Dendritic cell treated with granulocyte-macrophage colony-stimulating factor and Interleukin-4, amounts not matched to agents 40 ng/mL and 50 ng/mL, for 4 days (primary cell): ENCODE measurements around the gene SLX9.
"Not testable (repeated sequence)": the region's sequence is repeated elsewhere in the genome, so short reads cannot be mapped to it uniquely, and the experiment has no call there.

ENCODE experiments used
- H3K27ac Mint-ChIP-seq: one replicate; pipeline ENCODE4 v1.8.0; 2022; ENCODE audit warnings: mild to moderate bottlenecking, mixed read lengths
- H3K27me3 Mint-ChIP-seq: one replicate; pipeline ENCODE4 v1.8.0; 2022; ENCODE audit warnings: mild to moderate bottlenecking, mixed read lengths
- H3K36me3 Mint-ChIP-seq: one replicate; pipeline ENCODE4 v1.8.0; 2022; ENCODE audit warnings: low read depth, mixed read lengths
- H3K4me1 Mint-ChIP-seq: one replicate; pipeline ENCODE4 v1.8.0; 2022; ENCODE audit warnings: low read depth, mixed read lengths
- H3K4me3 Mint-ChIP-seq: one replicate; pipeline ENCODE4 v1.8.0; 2022; ENCODE audit warnings: mild to moderate bottlenecking, moderate library complexity, mixed read lengths
- H3K9me3 Mint-ChIP-seq: one replicate; pipeline ENCODE4 v1.8.0; 2022; ENCODE audit warnings: mixed read lengths
- intact Hi-C: fragments of 100-400 bp; cut with micrococcal nuclease; formaldehyde crosslinking; loops from one replicate; pipeline ENCODE4 v1.15.0; 2022

The SLX9 gene

DNA sequence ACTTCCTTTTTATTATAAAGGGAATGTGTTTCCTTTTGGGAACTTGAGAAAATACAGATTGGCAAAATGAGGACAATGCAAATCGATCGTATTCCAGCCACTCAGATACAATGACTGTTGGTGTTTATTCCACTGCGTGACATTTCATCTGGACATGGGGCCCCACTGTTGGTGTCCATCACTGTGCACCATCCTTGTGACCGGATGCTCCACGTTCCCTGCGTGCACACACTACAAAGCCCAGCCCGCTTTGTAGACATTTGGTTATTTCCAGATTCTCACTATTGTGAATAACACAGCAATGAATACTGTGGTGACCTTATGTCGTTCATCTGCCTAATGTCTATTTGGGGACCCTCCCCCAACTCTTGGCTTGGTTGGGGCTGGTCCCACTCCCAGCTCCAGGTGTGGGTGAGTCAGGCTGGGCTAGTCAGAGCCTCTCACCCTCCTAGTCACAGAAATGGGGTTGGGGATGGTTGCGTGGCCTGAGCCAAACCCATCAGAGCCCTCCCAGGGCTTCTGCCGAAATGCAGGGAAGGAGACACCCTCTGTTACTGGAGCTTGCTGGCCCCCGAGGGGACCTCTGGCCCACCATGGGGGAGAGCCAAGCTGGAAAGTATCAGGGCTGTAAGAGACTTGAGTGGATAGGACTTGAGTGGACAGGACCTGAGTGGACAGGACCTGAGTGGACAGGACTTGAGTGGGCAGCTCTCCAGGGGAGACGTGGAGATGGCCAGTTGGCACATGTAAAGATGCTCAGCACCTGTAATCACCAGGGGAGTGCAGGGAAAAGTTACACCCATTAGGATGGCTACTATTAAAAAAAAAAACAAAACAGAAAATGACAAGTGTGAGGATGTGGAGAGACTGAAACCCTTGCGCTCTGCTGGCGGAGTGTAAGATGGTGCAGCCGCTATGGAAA is 77.5 kb downstream of the SLX9 start:
- peaks cover 67% of the 10 kb centered on the region for H3K27me3 Mint-ChIP-seq
- no peak overlapping the region for H3K4me3 Mint-ChIP-seq
- H3K4me1 Mint-ChIP-seq = no peaks in the 10 kb centered on the region
- intact Hi-C loops = no loop called here
- H3K36me3 Mint-ChIP-seq = no peaks in the 10 kb centered on the region
- no peak overlapping the region for H3K27ac Mint-ChIP-seq
- no peaks in the 10 kb centered on the region for H3K9me3 Mint-ChIP-seq

DNA sequence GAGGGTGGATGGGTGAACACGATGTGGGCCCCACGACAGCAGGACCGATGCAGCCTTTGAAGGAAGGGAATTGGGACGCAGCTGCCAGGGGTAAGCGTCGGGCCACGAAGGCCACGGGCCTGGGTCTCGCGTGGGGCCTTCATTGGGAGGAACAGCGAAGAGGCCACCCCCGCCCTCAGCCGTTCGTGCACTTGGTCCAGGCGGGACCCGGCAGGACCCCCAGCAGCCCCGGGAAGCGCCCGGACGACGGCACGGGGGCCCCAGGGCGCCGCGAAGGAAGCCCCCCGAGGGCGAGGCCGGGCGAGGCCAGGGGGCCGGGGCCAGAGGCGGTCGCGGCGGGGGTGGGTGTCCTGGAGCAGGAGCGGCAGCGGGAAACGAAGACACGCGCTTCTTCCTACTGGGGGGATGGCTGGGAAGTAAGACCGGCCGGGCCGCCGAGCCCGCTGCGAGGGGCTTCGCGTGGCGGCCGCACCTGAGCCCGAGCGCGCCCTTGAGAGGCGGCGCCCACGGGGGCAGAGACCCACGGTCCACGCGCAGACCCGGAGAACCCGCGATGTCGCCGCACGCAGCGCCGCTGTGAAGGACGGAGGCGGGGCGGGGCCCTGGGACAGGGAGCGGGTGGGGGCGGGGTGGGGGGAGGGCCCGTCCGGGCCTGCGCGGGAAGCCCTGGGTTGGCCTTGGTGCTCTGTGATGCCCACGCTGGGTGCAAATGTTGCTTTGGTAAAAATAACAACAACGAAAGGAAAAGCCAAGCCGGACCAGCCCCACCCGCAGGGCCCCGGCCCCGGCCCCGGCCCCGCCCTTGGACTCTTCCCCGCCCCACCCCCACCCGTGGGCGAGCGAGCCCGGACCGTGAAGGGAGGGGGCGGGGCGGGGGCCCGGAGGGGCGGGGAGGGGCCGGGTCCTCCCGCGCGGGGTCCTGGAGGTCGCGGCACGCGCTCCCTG is 78.6 kb downstream of the SLX9 start:
- H3K27me3 Mint-ChIP-seq = peaks cover 66% of the 10 kb centered on the region
- peak overlapping the region; percentile 54 for H3K4me3 Mint-ChIP-seq
- intact Hi-C loops = no loop called here
- H3K4me1 Mint-ChIP-seq = no peaks in the 10 kb centered on the region
- H3K36me3 Mint-ChIP-seq = no peaks in the 10 kb centered on the region
- H3K27ac Mint-ChIP-seq = no peak overlapping the region
- peaks cover 2% of the 10 kb centered on the region for H3K9me3 Mint-ChIP-seq

DNA sequence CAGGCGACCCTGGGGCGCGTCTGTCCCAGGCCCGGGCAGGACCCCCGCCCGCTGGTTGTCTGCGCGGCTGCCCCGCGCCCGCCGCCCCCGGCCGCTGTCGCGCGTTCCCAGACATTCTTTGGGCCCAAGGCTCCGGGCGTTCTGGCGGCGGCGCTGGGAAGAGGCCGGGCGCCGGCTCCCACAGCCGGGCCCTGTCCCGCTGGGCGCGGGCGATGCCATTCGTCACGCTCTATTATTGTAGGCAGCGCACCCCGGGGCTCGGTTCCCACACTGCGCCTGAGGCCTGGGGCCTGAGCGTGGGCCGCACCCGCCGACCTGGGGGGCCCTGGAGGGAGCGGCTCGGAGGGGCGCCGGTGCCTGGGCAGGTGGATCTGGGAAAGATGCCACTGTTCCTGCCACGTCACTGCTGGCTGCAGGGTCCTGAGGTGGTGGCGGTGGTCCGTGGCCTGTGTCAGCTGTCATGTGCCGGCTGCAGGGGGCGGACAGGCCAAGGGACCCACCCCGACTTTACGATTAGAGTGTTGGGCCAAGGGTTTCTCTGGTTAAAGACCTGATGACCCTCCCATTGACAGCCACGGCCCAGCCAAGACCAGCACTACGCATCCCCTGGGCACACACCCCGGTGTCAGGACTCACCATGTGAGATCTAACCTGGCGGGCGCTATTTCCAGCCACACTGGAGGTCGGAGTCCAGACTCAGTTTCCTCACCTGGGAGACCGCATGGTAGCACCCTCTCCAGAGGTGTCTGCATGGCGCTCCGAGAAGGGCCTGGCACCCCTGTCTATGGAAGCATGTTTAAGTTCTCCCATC is 79.5 kb downstream of the SLX9 start:
- Mint-ChIP-seq H3K36me3 (no peaks in the 10 kb centered on the region), H3K9me3 (peaks cover 8% of the 10 kb centered on the region), H3K27me3 (peaks cover 65% of the 10 kb centered on the region), H3K4me1 (no peaks in the 10 kb centered on the region), H3K4me3 (no peak overlapping the region), H3K27ac (no peak overlapping the region)
- intact Hi-C loops = no loop called here

DNA sequence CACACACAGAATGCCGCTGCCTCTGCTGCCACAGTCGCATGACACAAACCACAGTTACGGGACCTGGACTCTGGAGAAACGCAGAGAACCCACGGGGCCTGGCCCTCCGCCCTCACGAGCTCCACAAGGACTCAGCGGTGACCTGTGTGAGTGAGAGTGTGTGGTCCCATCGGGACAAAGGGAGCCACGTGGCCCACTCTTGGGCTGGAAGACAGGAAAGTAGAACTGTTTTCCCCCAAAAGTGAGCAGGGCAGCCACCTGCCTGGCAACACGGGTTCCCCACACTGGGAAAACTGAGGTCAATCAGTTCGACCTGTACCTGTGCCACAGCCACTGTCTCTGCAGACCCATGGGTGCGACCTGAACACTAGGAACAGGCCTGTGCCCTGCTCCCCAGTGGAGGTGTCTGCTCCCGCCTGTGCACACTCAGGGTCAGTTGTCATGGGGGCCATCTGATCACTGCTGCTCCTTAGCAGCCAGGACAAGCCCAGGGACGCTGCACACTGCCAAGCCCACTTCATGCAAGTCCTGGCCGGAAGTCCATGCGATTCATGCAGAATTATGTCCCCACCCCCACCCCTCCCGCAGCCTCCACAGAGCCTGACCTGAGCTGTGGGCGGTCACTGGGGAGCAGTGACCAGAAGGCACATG is 80.2 kb downstream of the SLX9 start:
- no peaks in the 10 kb centered on the region for H3K36me3 Mint-ChIP-seq
- H3K27ac Mint-ChIP-seq = no peak overlapping the region
- H3K27me3 Mint-ChIP-seq = peaks cover 61% of the 10 kb centered on the region
- H3K4me1 Mint-ChIP-seq = no peaks in the 10 kb centered on the region
- H3K9me3 Mint-ChIP-seq = peaks cover 8% of the 10 kb centered on the region
- H3K4me3 Mint-ChIP-seq = no peak overlapping the region
- intact Hi-C loops = no loop called here

DNA sequence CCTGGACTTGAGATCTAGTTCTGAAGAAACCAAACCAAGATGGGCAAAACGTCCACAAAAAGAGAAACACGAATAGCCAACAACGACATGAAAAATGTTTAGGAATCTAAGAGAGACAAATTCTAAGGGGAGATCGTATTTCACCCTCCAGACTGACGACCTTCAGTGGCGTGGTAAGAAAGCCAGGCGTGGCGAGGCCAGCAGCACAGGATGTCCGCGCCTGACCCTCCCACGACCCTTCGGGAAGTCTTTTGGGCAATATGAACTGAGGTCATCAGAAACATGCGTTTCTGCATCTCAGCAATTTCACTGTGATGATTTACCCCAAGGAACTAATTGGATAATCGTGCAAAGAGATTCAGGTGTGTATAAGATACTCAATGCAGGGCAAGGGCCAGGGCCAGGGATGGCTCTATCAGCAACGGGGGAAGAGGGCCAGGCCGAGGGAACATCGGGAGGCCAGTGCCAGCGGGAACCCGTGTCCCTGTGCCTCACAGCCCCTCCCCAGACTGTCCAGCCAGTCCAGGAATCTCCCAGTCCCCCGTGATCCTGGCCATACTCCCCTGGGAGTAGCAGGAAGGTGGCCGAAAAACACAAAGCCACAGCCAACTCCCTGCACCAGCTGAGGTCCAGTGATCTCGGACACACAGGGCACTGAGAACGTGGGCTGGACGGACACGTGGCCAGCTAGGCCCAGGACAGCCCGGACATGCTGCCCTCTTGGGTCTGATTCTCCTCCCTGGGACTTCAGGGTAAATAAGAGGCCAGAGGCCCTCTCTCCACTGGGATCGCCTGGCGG is 81.0 kb downstream of the SLX9 start:
- H3K4me1 Mint-ChIP-seq = no peaks in the 10 kb centered on the region
- intact Hi-C loops = no loop called here
- peaks cover 8% of the 10 kb centered on the region for H3K9me3 Mint-ChIP-seq
- H3K36me3 Mint-ChIP-seq = no peaks in the 10 kb centered on the region
- peaks cover 54% of the 10 kb centered on the region for H3K27me3 Mint-ChIP-seq
- H3K27ac Mint-ChIP-seq = no peak overlapping the region
- H3K4me3 Mint-ChIP-seq = no peak overlapping the region

DNA sequence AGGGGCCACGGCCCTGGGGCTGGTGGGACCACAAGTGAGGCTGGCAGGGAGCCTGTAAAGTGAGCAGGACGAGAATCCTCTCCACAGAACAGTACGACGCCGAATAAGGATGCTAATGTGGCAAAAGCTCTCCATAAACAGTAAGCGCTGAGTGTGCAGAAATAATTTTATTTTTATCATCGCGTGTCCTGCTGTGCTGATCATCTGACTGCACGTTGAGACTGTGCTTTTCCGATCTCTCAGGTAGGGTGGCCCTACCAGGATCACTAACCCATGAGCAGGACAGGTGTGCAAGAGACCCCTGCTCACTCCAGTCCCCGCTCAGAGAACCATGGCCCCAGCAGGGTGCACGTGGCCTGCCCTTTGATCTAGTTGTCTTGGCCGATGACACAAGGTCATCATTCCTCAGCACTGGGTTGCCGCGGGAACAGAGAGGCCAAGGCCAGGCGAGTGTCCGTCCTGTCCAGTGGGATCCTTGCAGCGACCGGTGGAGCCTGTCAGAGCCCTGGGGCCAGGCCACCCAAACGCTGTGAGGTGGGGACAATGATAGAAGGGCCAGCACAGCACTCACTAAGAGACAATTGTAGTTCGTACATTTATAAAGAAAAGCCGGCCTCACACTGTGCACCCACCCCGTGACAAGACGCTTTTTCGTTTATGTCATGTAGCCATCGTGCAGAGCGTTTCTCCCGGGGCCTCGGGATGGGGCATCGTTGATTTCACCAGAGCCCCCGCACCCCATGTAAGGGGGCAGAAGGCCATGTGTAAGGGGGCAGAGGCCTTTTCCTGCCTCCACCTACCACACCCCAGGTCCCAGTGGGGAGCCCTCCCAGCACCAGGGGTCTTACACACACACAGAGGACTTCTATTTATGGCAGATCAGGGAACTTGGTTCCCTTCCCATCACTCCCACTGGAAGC is 81.9 kb downstream of the SLX9 start:
- H3K4me1 Mint-ChIP-seq = no peaks in the 10 kb centered on the region
- H3K9me3 Mint-ChIP-seq = peaks cover 8% of the 10 kb centered on the region
- intact Hi-C loops = no loop called here
- peaks cover 45% of the 10 kb centered on the region for H3K27me3 Mint-ChIP-seq
- no peaks in the 10 kb centered on the region for H3K36me3 Mint-ChIP-seq
- no peak overlapping the region for H3K4me3 Mint-ChIP-seq
- H3K27ac Mint-ChIP-seq = no peak overlapping the region

DNA sequence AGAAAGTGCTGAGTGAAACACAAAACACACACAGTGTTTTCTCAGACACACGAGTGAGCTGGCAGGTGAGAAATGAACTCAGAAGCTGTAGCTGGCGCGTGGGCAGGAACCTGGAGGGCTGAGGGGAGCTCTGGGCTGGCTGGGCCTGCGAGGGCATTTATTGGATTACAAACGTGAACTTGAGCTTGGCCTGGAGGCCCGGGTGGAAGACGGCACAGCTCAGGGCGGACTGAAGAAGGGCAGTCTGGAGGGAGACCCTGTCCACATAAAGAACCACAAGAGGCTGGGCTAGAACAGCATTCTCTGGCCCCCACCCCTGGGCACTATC is 82.5 kb downstream of the SLX9 start:
- Mint-ChIP-seq H3K9me3 (peaks cover 8% of the 10 kb centered on the region), H3K4me1 (no peaks in the 10 kb centered on the region), H3K27me3 (peaks cover 39% of the 10 kb centered on the region), H3K4me3 (no peak overlapping the region), H3K27ac (no peak overlapping the region), H3K36me3 (no peaks in the 10 kb centered on the region)
- intact Hi-C loops = no loop called here

DNA sequence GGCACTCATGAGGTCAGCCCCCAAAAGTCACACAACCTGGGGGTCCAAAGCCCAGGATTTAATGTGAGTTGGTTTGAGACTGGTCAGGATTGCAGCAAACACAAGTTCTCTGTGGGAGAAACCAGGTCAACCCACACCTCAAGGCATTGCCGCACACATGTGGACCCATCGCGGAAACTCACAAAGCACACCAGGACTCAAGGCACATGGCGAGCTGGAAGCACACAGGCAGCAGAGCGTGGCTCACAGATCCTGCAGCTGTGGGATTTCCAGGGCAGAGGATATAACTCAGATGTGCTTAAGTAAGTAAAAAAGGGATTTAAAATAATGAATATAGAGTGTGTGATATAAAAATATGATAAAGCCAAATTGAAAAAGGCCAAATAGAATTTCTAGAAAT is 82.9 kb downstream of the SLX9 start:
- H3K4me1 Mint-ChIP-seq = no peaks in the 10 kb centered on the region
- H3K36me3 Mint-ChIP-seq = no peaks in the 10 kb centered on the region
- H3K27ac Mint-ChIP-seq = no peak overlapping the region
- peaks cover 8% of the 10 kb centered on the region for H3K9me3 Mint-ChIP-seq
- H3K27me3 Mint-ChIP-seq = peaks cover 35% of the 10 kb centered on the region
- intact Hi-C loops = no loop called here
- H3K4me3 Mint-ChIP-seq = no peak overlapping the region

DNA sequence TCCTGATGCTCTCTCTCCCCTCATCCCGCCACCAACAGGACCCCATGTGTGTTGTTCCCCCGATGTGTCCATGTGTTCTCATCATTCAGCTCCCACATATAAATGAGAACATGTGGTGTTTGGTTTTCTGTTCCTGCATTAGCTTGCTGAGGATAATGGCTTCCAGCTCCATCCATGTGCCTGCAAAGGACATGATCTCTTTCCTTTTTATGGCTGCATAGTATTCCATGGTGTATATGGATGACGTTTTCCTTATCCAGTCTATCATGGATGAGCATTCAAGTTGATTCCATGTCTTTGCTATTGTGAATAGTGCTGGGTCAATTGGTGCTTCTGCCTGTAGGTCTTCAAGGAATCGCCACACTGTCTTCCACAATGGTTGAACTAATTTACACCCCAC is 84.7 kb downstream of the SLX9 start:
- H3K4me1 Mint-ChIP-seq, H3K9me3 Mint-ChIP-seq, H3K4me3 Mint-ChIP-seq, intact Hi-C loops, H3K27ac Mint-ChIP-seq, H3K36me3 Mint-ChIP-seq: not testable (repeated sequence)
- H3K27me3 Mint-ChIP-seq = peaks cover 24% of the 10 kb centered on the region

DNA sequence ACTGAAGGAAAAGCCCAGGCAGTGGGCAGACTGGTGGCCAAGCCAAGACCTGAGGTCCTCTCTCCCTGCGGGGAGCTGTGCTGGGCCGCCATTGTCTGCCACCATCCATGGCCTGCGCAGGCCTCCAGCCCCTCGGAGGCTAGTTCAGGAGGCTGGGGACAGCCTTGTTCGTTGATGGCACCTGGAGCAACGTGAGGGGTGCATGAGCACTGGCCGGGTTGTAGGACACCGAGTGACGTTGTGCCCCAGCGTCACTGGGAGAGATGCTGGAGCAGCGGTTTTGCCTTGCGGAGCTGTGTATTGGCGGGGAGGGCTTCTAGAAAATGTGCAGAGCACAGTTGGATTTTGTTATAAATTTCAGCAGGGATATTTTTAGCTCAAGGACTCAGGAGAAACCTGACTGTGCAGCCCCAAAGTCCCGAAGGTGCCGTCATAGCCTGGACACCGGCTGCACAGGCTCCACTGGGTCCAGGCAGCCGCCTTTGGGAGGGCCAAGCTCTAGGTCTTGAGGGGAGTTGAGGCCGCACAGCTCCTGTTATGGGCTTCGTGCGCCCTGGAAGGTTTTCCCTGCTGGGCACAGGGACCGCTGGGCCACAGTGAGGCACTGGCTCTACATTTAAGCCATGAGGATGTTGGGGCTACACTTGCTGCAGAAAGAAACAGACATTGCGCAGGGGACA is 86.4 kb downstream of the SLX9 start:
- peaks cover 8% of the 10 kb centered on the region for H3K9me3 Mint-ChIP-seq
- no peaks in the 10 kb centered on the region for H3K4me1 Mint-ChIP-seq
- no peak overlapping the region for H3K27ac Mint-ChIP-seq
- peaks cover 22% of the 10 kb centered on the region for H3K27me3 Mint-ChIP-seq
- H3K4me3 Mint-ChIP-seq = no peak overlapping the region
- no peaks in the 10 kb centered on the region for H3K36me3 Mint-ChIP-seq
- intact Hi-C loops = no loop called here
